Fibroblast of lung (primary cell): ENCODE data around the gene CNRIP1. TPM values are rescaled to one million over a fixed set of nuclear protein-coding genes. Genes with fewer than 3 reads are reported as not detected.
A peak's percentile ranks its signal among the peaks of the same experiment; 100 is the strongest.

Source experiments
- DNase-seq, 2 donors: peaks; one replicate each; pipeline versions ENCODE4 v3.0.0 to v3.0.0-alpha.2; 2010; ENCODE audit warnings: low read depth in 2 of 2
- H2AFZ ChIP-seq: 2 replicates; pipeline ENCODE4 v1.5.1; 2012; ENCODE audit warnings: low read length, control low read depth, inconsistent platforms
- H3K27ac ChIP-seq: 2 replicates; pipeline ENCODE4 v1.5.1; 2011; ENCODE audit warnings: low read length, control low read depth; ENCODE audit not compliant: insufficient read depth
- H3K27me3 ChIP-seq: 2 replicates; pipeline ENCODE4 v1.5.1; 2011; ENCODE audit warnings: mild to moderate bottlenecking, low read length; ENCODE audit not compliant: control insufficient read depth, insufficient read depth
- H3K36me3 ChIP-seq: 2 replicates; pipeline ENCODE4 v1.5.1; 2011; ENCODE audit warnings: low read length; ENCODE audit not compliant: control insufficient read depth, insufficient read depth
- H3K4me1 ChIP-seq: 2 replicates; pipeline ENCODE4 v1.5.1; 2011; ENCODE audit warnings: low read length; ENCODE audit not compliant: control insufficient read depth, insufficient read depth; ENCODE audit errors: extremely low read depth
- H3K4me2 ChIP-seq: 2 replicates; pipeline ENCODE4 v1.5.1; 2011; ENCODE audit warnings: low read length, control low read depth; ENCODE audit not compliant: insufficient read depth; ENCODE audit errors: extremely low read depth
- H3K4me3 ChIP-seq, 4 experiments: fragments of 200-600 bp in 1 of 4; sonication (generic) in 1 of 4; replicated peaks in 1 of 4; 2 replicates each; pipeline ENCODE4 v1.5.1; 2011 to 2016; ENCODE audit warnings: low read length in 4 of 4, low read depth in 3 of 4, mild to moderate bottlenecking in 3 of 4, control low read depth in 2 of 4, inconsistent platforms in 1 of 4, mixed read lengths in 1 of 4; ENCODE audit not compliant: insufficient read depth in 1 of 4; ENCODE audit errors: control extremely low read depth in 1 of 4
- H3K79me2 ChIP-seq: 2 replicates; pipeline ENCODE4 v1.5.1; 2012; ENCODE audit warnings: mild to moderate bottlenecking, low read length, inconsistent platforms; ENCODE audit not compliant: control insufficient read depth, insufficient read depth
- H3K9ac ChIP-seq: 2 replicates; pipeline ENCODE4 v1.5.1; 2011; ENCODE audit warnings: mild to moderate bottlenecking, low read length, control low read depth; ENCODE audit not compliant: insufficient read depth
- H3K9me3 ChIP-seq: 2 replicates; pipeline ENCODE4 v1.5.1; 2012; ENCODE audit warnings: low read depth, low read length; ENCODE audit not compliant: control insufficient read depth, insufficient read depth
- H4K20me1 ChIP-seq: 2 replicates; pipeline ENCODE4 v1.5.1; 2011; ENCODE audit warnings: low read length; ENCODE audit not compliant: control insufficient read depth, insufficient read depth; ENCODE audit errors: extremely low read depth
- EZH2 ChIP-seq: IDR thresholded peaks from 2 replicates; pipeline ENCODE4 v1.5.1; 2012; ENCODE audit warnings: low read length, control low read depth, mild to moderate bottlenecking; ENCODE audit errors: missing control alignments
- polyA plus RNA-seq, 2 donors: library from polyadenylated mRNA; depleted of rRNA in 1 of 2; stranded (reverse) in 1 of 2; unstranded in 1 of 2; fragments of >200 nt; gene quantifications; 2 replicates each; pipeline ENCODE4 v1.2.1, GENCODE V29; 2011 to 2012; ENCODE audit warnings: missing spikeins in 1 of 2
- total RNA-seq: library from RNA; depleted of rRNA; stranded (reverse); fragments of >200 nt; gene quantifications from 2 replicates; pipeline ENCODE4 v1.2.1, GENCODE V29; 2014
- TF ChIP-seq, protein P1 (sequence below), 2 donors: IDR thresholded peaks in 1 of 2; conservative IDR thresholded peaks in 1 of 2; 1 replicate in 1 of 2; 2 replicates in 1 of 2; pipeline ENCODE4 v1.5.1; 2011 to 2012; ENCODE audit warnings: low read length in 2 of 2, control low read depth in 1 of 2, inconsistent platforms in 1 of 2, low read depth in 1 of 2, mild to moderate bottlenecking in 1 of 2

Gene CNRIP1
- total and polyA plus RNA-seq, 2 donors (not counting 1 experiment from before 2014, with no cell fraction given) = 34.7 to 47.7 TPM

- Histone ChIP-seq H3K79me2 (peaks cover 68% of the 10 kb centered on the region), H3K4me2 (peak overlapping the region; percentile 60), H3K27me3 (no peaks in the 10 kb centered on the region), H3K9me3 (no peaks in the 10 kb centered on the region), H2AFZ (no peak overlapping the region), H3K4me3 (peak overlapping the region; percentile 84 to 95 (median 90)), H3K9ac (no peak overlapping the region), H3K27ac (peak overlapping the region; percentile 96), H3K4me1 (peaks cover 3% of the 10 kb centered on the region), H3K36me3 (no peaks in the 10 kb centered on the region), H4K20me1 (peaks cover 7% of the 10 kb centered on the region)
- TF ChIP-seq EZH2 = no peak
- TF ChIP-seq, protein P1, sequence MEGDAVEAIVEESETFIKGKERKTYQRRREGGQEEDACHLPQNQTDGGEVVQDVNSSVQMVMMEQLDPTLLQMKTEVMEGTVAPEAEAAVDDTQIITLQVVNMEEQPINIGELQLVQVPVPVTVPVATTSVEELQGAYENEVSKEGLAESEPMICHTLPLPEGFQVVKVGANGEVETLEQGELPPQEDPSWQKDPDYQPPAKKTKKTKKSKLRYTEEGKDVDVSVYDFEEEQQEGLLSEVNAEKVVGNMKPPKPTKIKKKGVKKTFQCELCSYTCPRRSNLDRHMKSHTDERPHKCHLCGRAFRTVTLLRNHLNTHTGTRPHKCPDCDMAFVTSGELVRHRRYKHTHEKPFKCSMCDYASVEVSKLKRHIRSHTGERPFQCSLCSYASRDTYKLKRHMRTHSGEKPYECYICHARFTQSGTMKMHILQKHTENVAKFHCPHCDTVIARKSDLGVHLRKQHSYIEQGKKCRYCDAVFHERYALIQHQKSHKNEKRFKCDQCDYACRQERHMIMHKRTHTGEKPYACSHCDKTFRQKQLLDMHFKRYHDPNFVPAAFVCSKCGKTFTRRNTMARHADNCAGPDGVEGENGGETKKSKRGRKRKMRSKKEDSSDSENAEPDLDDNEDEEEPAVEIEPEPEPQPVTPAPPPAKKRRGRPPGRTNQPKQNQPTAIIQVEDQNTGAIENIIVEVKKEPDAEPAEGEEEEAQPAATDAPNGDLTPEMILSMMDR (conservative IDR thresholded peaks at IDR 0.05 in 1 of 2, IDR thresholded peaks at IDR 0.05 in 1 of 2; ENCODE audit: low read depth in 1 of 2, low read length in 2 of 2) = no peak
- no peak for DNase-seq
These were observed 69.0 kb downstream of the CNRIP1 start for GRCh38 chr2:68250652-68251186.

GRCh38 chr2:68250196-68250595 lies 69.6 kb downstream of the CNRIP1 start:
- TF ChIP-seq EZH2 = no peak
- TF ChIP-seq, protein P1 (conservative IDR thresholded peaks at IDR 0.05 in 1 of 2, IDR thresholded peaks at IDR 0.05 in 1 of 2; ENCODE audit: low read depth in 1 of 2, low read length in 2 of 2) = no peak
- Histone ChIP-seq H3K27me3 (no peaks in the 10 kb centered on the region), H3K36me3 (no peaks in the 10 kb centered on the region), H3K9ac (no peak overlapping the region), H3K4me1 (peaks cover 2% of the 10 kb centered on the region), H3K4me2 (peak overlapping the region; percentile 60), H3K9me3 (no peaks in the 10 kb centered on the region), H2AFZ (no peak overlapping the region), H3K27ac (peak overlapping the region; percentile 96), H3K79me2 (peaks cover 73% of the 10 kb centered on the region), H4K20me1 (peaks cover 7% of the 10 kb centered on the region), H3K4me3 (peak overlapping the region; percentile 84 to 95 (median 90))
- DNase-seq = no peak

- Histone ChIP-seq H3K27ac (no peak overlapping the region), H4K20me1 (peaks cover 7% of the 10 kb centered on the region), H3K9ac (no peak overlapping the region), H3K9me3 (no peaks in the 10 kb centered on the region), H3K79me2 (peaks cover 84% of the 10 kb centered on the region), H3K4me1 (peaks cover 2% of the 10 kb centered on the region), H2AFZ (no peak overlapping the region), H3K36me3 (no peaks in the 10 kb centered on the region), H3K4me3 (peak overlapping the region in 1 of 4 experiments; percentile 4), H3K4me2 (no peak overlapping the region), H3K27me3 (no peaks in the 10 kb centered on the region)
- TF ChIP-seq, protein P1 (conservative IDR thresholded peaks at IDR 0.05 in 1 of 2, IDR thresholded peaks at IDR 0.05 in 1 of 2; ENCODE audit: low read depth in 1 of 2, low read length in 2 of 2) = no peak
- no peak for TF ChIP-seq EZH2
- DNase-seq = no peak
These were observed 70.9 kb downstream of the CNRIP1 start for GRCh38 chr2:68248806-68249205.
